Heart left ventricle (tissue), 13 donors: ENCODE measurements around the gene FUBP3.

Experiments
- POLR2A ChIP-seq, 2 donors: fragments of 450-650 bp; IDR thresholded peaks; one replicate each; pipeline ENCODE4 v1.6.1; 2017; ENCODE audit warnings: antibody characterized with exemption in 2 of 2, mild to moderate bottlenecking in 2 of 2, moderate library complexity in 2 of 2
- TF ChIP-seq, protein P1 (sequence below), 12 donors: fragments of 200-600 bp; sonication (generic) in 4 of 12; IDR thresholded peaks; one replicate each; pipeline versions ENCODE4 v1.5.0 to v1.8.0; 2018 to 2022; ENCODE audit warnings: antibody characterized with exemption in 12 of 12, mild to moderate bottlenecking in 5 of 12
- donor health status: ischemic (EF 13 %, LVEDD 7.1; RV severe dilation, severe dysfunction).
- donor health status: DM: no; HTN: yes; CAD: no.
- donor health status: DM: no; HTN: no; CAD: no.
- donor health status: ischemic (EF 25% LVEDD 6.9; RV normal size, moderate dysfunction).
- donor health status: ischemic (EF 25% LVEDD 5.7; RV mildly dilated, moderate dysfunction).
- donor health status: ischemic (EF 35%, LVEDD 5.7; RV mildly dilated, moderate dysfunction).
- donor health status: nonischemic (EF 11% LVEDD 7.7; RV severe dilation, severe dysfunction).
- donor health status: DM: yes; HTN: yes; CAD: no.
- donor health status: PGD.
- donor health status: ischemic (EF 29% LVEDD 5.4; RV normal size, mild dysfunction).
- donor health status: nonischemic (EF 23%, LVEDD 6.1; RV moderate dilation, normal function).

DNA sequence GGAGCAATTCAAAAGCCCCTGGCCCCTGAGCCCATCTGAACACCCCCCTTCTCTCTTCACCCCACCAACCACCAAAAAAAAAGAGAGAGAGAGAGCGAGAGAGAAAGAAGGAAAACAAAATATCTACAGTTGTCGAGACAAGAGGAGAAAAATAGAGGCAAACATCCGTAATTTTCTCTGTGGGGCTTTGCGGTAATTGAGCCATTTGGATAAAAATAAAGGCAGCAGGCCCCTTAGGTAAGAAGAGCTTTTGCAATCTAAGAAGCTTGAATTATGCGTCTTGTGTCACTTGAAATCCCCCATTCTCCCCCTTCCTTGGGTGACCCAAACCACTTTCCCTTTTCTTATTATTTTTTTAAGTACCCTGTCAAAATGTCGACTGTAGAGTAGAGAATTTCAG, 35.5 kb upstream of the FUBP3 start:
- TF ChIP-seq, protein P1, sequence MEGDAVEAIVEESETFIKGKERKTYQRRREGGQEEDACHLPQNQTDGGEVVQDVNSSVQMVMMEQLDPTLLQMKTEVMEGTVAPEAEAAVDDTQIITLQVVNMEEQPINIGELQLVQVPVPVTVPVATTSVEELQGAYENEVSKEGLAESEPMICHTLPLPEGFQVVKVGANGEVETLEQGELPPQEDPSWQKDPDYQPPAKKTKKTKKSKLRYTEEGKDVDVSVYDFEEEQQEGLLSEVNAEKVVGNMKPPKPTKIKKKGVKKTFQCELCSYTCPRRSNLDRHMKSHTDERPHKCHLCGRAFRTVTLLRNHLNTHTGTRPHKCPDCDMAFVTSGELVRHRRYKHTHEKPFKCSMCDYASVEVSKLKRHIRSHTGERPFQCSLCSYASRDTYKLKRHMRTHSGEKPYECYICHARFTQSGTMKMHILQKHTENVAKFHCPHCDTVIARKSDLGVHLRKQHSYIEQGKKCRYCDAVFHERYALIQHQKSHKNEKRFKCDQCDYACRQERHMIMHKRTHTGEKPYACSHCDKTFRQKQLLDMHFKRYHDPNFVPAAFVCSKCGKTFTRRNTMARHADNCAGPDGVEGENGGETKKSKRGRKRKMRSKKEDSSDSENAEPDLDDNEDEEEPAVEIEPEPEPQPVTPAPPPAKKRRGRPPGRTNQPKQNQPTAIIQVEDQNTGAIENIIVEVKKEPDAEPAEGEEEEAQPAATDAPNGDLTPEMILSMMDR (IDR thresholded peaks at IDR 0.05) = no peak
- TF ChIP-seq POLR2A (IDR thresholded peaks at IDR 0.05) = no peak
